Endothelial cell of umbilical vein (primary cell): ENCODE results near the gene MYO5B. TPM values are rescaled to one million over a fixed set of nuclear protein-coding genes. Genes with fewer than 3 reads are reported as not detected.

Experiments used
- BruUV-seq: library from RNA; stranded (reverse); fragments of 400-500 nt; replicated peaks from 2 replicates; lab custom pipeline; 2021; lab: Mats Ljungman, UMichigan
- CTCF ChIA-PET: fragments of 300-600, 350-600 bp; sonication (Branson Sonifier 250); formaldehyde crosslinking; loops from one replicate; lab custom pipeline; 2021; ENCODE audit warnings: antibody characterized with exemption, inconsistent platforms; lab: Charles Lee
- POLR2A ChIA-PET: fragments of 300-600, 350-600 bp; sonication (Branson Sonifier 250); formaldehyde crosslinking; loops from one replicate; lab custom pipeline; 2021; ENCODE audit warnings: antibody characterized with exemption, inconsistent platforms; lab: Charles Lee
- DNase-seq: peaks from one replicate; pipeline ENCODE4 v3.0.0-alpha.2; 2011; ENCODE audit warnings: low read depth, low spot score
- FAIRE-seq: peaks from 2 replicates; lab custom pipeline; 2011; peaks lifted over from hg19 to GRCh38; lab: Jason Lieb, UNC
- H2AFZ ChIP-seq: 2 replicates; pipeline ENCODE4 v1.6.0; 2012; ENCODE audit warnings: low read depth, low read length, control low read depth, inconsistent platforms
- H3K27ac ChIP-seq: 2 replicates; pipeline ENCODE4 v1.5.1; 2011; ENCODE audit warnings: low read depth, mild to moderate bottlenecking, control low read depth, low read length, moderate library complexity; ENCODE audit not compliant: insufficient read depth
- H3K27me3 ChIP-seq, 2 experiments: 2 replicates each; pipeline versions ENCODE4 v1.6.0 to v1.6.1; 2011; ENCODE audit warnings: low read length in 2 of 2, mixed read lengths in 1 of 2; ENCODE audit not compliant: control insufficient read depth in 2 of 2, insufficient read depth in 2 of 2
- H3K36me3 ChIP-seq, 2 experiments: 2 replicates in 1 of 2; 3 replicates in 1 of 2; pipeline ENCODE4 v1.5.1; 2011; ENCODE audit warnings: low read length in 2 of 2, mild to moderate bottlenecking in 1 of 2, moderate library complexity in 1 of 2; ENCODE audit not compliant: control insufficient read depth in 2 of 2, insufficient read depth in 2 of 2; ENCODE audit errors: extremely low read depth in 1 of 2
- H3K4me1 ChIP-seq: 3 replicates; pipeline ENCODE4 v1.5.1; 2011; ENCODE audit warnings: mild to moderate bottlenecking, low read length; ENCODE audit not compliant: control insufficient read depth, insufficient read depth; ENCODE audit errors: extremely low read depth
- H3K4me2 ChIP-seq: 2 replicates; pipeline ENCODE4 v1.6.1; 2011; ENCODE audit warnings: low read length, control low read depth, mixed read lengths; ENCODE audit not compliant: insufficient read depth
- H3K4me3 ChIP-seq, 3 experiments: fragments of 200-600 bp in 1 of 3; sonication (generic), shearing (Covaris generic) in 1 of 3; replicated peaks in 1 of 3; 2 replicates each; pipeline ENCODE4 v1.5.1; 2011 to 2016; ENCODE audit warnings: control low read depth in 3 of 3, low read length in 3 of 3, mild to moderate bottlenecking in 2 of 3, inconsistent platforms in 1 of 3, low read depth in 1 of 3, moderate library complexity in 1 of 3; ENCODE audit not compliant: insufficient read depth in 1 of 3
- H3K79me2 ChIP-seq: 2 replicates; pipeline ENCODE4 v1.6.0; 2012; ENCODE audit warnings: low read length, inconsistent platforms; ENCODE audit not compliant: control insufficient read depth, insufficient read depth
- H3K9ac ChIP-seq: replicated peaks from 2 replicates; pipeline ENCODE3; 2011; ENCODE audit warnings: low read length, control low read depth; ENCODE audit not compliant: insufficient read depth; ENCODE audit errors: extremely low read depth
- H3K9me1 ChIP-seq: replicated peaks from 3 replicates; pipeline ENCODE4 v1.6.0; 2011; ENCODE audit warnings: mild to moderate bottlenecking, low read length; ENCODE audit not compliant: control insufficient read depth, insufficient read depth; ENCODE audit errors: extremely low read depth
- H3K9me3 ChIP-seq: replicated peaks from 2 replicates; pipeline ENCODE4 v1.5.1; 2012; ENCODE audit warnings: low read length, inconsistent platforms; ENCODE audit not compliant: control insufficient read depth, insufficient read depth
- H4K20me1 ChIP-seq: replicated peaks from 2 replicates; pipeline ENCODE3; 2011; ENCODE audit warnings: mild to moderate bottlenecking, low read length; ENCODE audit not compliant: control insufficient read depth, insufficient read depth; ENCODE audit errors: extremely low read depth
- EZH2 ChIP-seq: IDR thresholded peaks from 2 replicates; pipeline ENCODE4 v1.6.1; 2012; ENCODE audit warnings: borderline replicate concordance, low read depth, mild to moderate bottlenecking, moderate library complexity, low read length, inconsistent platforms; ENCODE audit not compliant: severe bottlenecking
- FOS ChIP-seq: IDR thresholded peaks from 2 replicates; pipeline ENCODE4 v1.6.1; 2011; ENCODE audit warnings: mild to moderate bottlenecking, low read length, moderate library complexity, borderline replicate concordance; ENCODE audit not compliant: insufficient read depth
- MYC ChIP-seq: IDR thresholded peaks from one replicate; pipeline ENCODE4 v1.6.1; 2011; ENCODE audit warnings: mild to moderate bottlenecking, low read depth, low read length
- POLR2A ChIP-seq: IDR thresholded peaks from 2 replicates; pipeline ENCODE4 v1.6.1; 2012; ENCODE audit warnings: low read depth, mild to moderate bottlenecking, control low read depth, low read length
- POLR2AphosphoS5 ChIP-seq: IDR thresholded peaks from 2 replicates; pipeline ENCODE4 v1.6.1; 2012; ENCODE audit warnings: low read depth, mild to moderate bottlenecking, control low read depth, low read length, moderate library complexity; ENCODE audit not compliant: insufficient read depth
- dilution Hi-C: fragments of 300-500 bp; cut with MboI; formaldehyde crosslinking; loops from one replicate; pipeline ENCODE4 v1.15.0; 2019; ENCODE audit warnings: low sequenced_read_pairs; ENCODE audit not compliant: extremely low pct_ligation_motif_present
- intact Hi-C: fragments of 100-400 bp; cut with micrococcal nuclease; formaldehyde crosslinking; loops from one replicate; pipeline ENCODE4 v1.10.0; 2022
- polyA plus RNA-seq, 4 experiments: library from polyadenylated mRNA; depleted of rRNA in 3 of 4; stranded (reverse) in 3 of 4; unstranded in 1 of 4; fragments of >200 nt; gene quantifications; 2 replicates each; pipeline versions ENCODE4 v1.2.1 to v1.2.3, GENCODE V29; 2011 to 2012; ENCODE audit warnings: missing spikeins in 1 of 4
- total RNA-seq: library from RNA; stranded (reverse); gene quantifications from 2 replicates; pipeline ENCODE4 v1.2.3, GENCODE V29; 2021
- TF ChIP-seq, protein P1 (sequence below): IDR thresholded peaks from 2 replicates; pipeline ENCODE4 v1.6.1; 2011; ENCODE audit not compliant: insufficient read depth, insufficient read length

The MYO5B gene
- total and polyA plus RNA-seq, 2 donors (not counting 3 experiments of a cell fraction or from before 2014, with no cell fraction given): 0.54 to 1.1 TPM

GRCh38 chr18:50119296-50119695, 75.7 kb downstream of the MYO5B start:
- CTCF ChIA-PET: interaction anchor here (1.1 kb wide), 1 partner anchor 9 kb away, joined by 3 read pairs; no protein-coding TSS in a partner anchor

DNA sequence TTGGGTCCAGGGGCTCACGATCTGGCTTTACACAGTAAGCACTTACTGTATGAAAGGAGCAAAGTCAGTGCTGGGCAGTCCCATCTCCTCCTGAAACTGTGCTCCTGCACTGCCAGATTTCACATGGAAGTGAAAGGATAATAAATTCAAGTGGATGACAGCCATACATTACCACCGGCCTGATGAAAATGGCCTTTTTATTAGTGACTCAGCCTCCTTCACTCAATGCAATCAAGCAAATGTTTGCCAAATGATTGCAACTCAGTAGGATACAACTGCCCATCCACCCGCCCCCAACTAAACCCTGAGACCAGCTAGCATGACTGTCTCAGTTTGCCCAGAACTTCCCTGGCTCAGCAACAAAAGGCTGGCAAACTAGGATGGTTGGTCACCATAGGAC, 77.1 kb downstream of the MYO5B start:
- intact Hi-C loops: no loop called here
- H3K9me1 ChIP-seq: no peaks in the 10 kb centered on the region
- no peaks in the 10 kb centered on the region for H4K20me1 ChIP-seq
- no peaks in the 10 kb centered on the region for H3K79me2 ChIP-seq
- ChIA-PET POLR2A (no interaction called here), CTCF (no interaction called here)
- H3K27ac ChIP-seq: no peak overlapping the region
- H2AFZ ChIP-seq: no peak overlapping the region
- no peaks in the 10 kb centered on the region for H3K9me3 ChIP-seq
- DNase-seq (no peak), FAIRE-seq (no peak)
- BruUV-seq: no TSS peak
- no peaks in the 10 kb centered on the region for H3K36me3 ChIP-seq
- dilution Hi-C loops: no loop called here
- no peak overlapping the region for H3K9ac ChIP-seq
- no peaks in the 10 kb centered on the region for H3K27me3 ChIP-seq
- no peaks in the 10 kb centered on the region for H3K4me1 ChIP-seq
- no peak overlapping the region for H3K4me3 ChIP-seq
- TF ChIP-seq POLR2A (no peak), FOS (no peak), EZH2 (no peak), MYC (no peak)
- TF ChIP-seq, protein P1, sequence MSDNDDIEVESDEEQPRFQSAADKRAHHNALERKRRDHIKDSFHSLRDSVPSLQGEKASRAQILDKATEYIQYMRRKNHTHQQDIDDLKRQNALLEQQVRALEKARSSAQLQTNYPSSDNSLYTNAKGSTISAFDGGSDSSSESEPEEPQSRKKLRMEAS: no peak
- no peak overlapping the region for H3K4me2 ChIP-seq

More at GRCh38 chr18:50119296-50119695, 75.7 kb downstream of the MYO5B start:
- DNase-seq: no peak
- BruUV-seq: no TSS peak
- Histone ChIP-seq H3K36me3 (no peaks in the 10 kb centered on the region), H3K9me3 (no peaks in the 10 kb centered on the region), H3K9me1 (no peaks in the 10 kb centered on the region), H3K4me2 (no peak overlapping the region), H3K9ac (no peak overlapping the region), H2AFZ (no peak overlapping the region), H3K27me3 (no peaks in the 10 kb centered on the region), H3K27ac (no peak overlapping the region), H3K79me2 (no peaks in the 10 kb centered on the region), H3K4me3 (no peak overlapping the region), H3K4me1 (no peaks in the 10 kb centered on the region), H4K20me1 (no peaks in the 10 kb centered on the region)
- POLR2A ChIA-PET: no interaction called here
- intact Hi-C loops (no loop called here), dilution Hi-C loops (no loop called here)
- FAIRE-seq: no peak
- no peak for TF ChIP-seq POLR2AphosphoS5
